ENCODE data around the gene GOLGA8H. TPM values are rescaled to one million over a fixed set of nuclear protein-coding genes. Genes with fewer than 3 reads are reported as not detected.
"Not testable (repeated sequence)": the region's sequence is repeated elsewhere in the genome, so short reads cannot be mapped to it uniquely, and the experiment has no call there.

Gene GOLGA8H
- total RNA-seq (2014; rRNA removed; shearing (Covaris generic)) = 0.97 TPM in 1 of 2 replicates, not detected in the other

- H3K9me3 ChIP-seq (replicated peaks); H3K27me3 ChIP-seq (replicated peaks); H3K4me3 ChIP-seq; H3K4me1 ChIP-seq (replicated peaks); H3K36me3 ChIP-seq; H3K27ac ChIP-seq; DNase-seq (ENCODE audit: low read depth in 1 of 2, low spot score in 2 of 2): not testable (repeated sequence)
Observed at GRCh38 chr15:30603796-30604195, at the start of gene GOLGA8H. Gene GOLGA8H (plus strand): TSS chr15:30604028. CDS start chr15:30604126, 98 bp downstream.

- H3K4me3 ChIP-seq; H3K27ac ChIP-seq; H3K27me3 ChIP-seq (replicated peaks); DNase-seq (ENCODE audit: low read depth in 1 of 2, low spot score in 2 of 2); H3K36me3 ChIP-seq; H3K9me3 ChIP-seq (replicated peaks); H3K4me1 ChIP-seq (replicated peaks): not testable (repeated sequence)
Observed at GRCh38 chr15:30566949-30567348, 36.9 kb upstream of the GOLGA8H start.

- not testable (repeated sequence) for H3K4me3 ChIP-seq; DNase-seq (ENCODE audit: low read depth in 1 of 2, low spot score in 2 of 2); H3K27me3 ChIP-seq (replicated peaks); H3K27ac ChIP-seq; H3K36me3 ChIP-seq; H3K9me3 ChIP-seq (replicated peaks); H3K4me1 ChIP-seq (replicated peaks)
Observed at GRCh38 chr15:30573012-30573491, 30.8 kb upstream of the GOLGA8H start.

GRCh38 chr15:30579394-30579970 is 24.3 kb upstream of the GOLGA8H start:
- not testable (repeated sequence) for H3K27me3 ChIP-seq (replicated peaks); H3K4me1 ChIP-seq (replicated peaks); H3K36me3 ChIP-seq; H3K4me3 ChIP-seq; H3K9me3 ChIP-seq (replicated peaks); H3K27ac ChIP-seq; DNase-seq (ENCODE audit: low read depth in 1 of 2, low spot score in 2 of 2)

GRCh38 chr15:30580716-30581115 is 23.1 kb upstream of the GOLGA8H start:
- H3K36me3 ChIP-seq; H3K9me3 ChIP-seq (replicated peaks); H3K4me1 ChIP-seq (replicated peaks); H3K27ac ChIP-seq; DNase-seq (ENCODE audit: low read depth in 1 of 2, low spot score in 2 of 2); H3K4me3 ChIP-seq; H3K27me3 ChIP-seq (replicated peaks): not testable (repeated sequence)

GRCh38 chr15:30598953-30599352 is 4.9 kb upstream of the GOLGA8H start:
- not testable (repeated sequence) for H3K9me3 ChIP-seq (replicated peaks); H3K27me3 ChIP-seq (replicated peaks); H3K4me1 ChIP-seq (replicated peaks); H3K27ac ChIP-seq; H3K36me3 ChIP-seq; DNase-seq (ENCODE audit: low read depth in 1 of 2, low spot score in 2 of 2); H3K4me3 ChIP-seq

GRCh38 chr15:30612271-30612670 is 8.4 kb downstream of the GOLGA8H start:
- not testable (repeated sequence) for H3K36me3 ChIP-seq; DNase-seq (ENCODE audit: low read depth in 1 of 2, low spot score in 2 of 2); H3K9me3 ChIP-seq (replicated peaks); H3K4me1 ChIP-seq (replicated peaks); H3K27me3 ChIP-seq (replicated peaks); H3K4me3 ChIP-seq; H3K27ac ChIP-seq

GRCh38 chr15:30621342-30621741 is 17.5 kb downstream of the GOLGA8H start:
- not testable (repeated sequence) for H3K4me3 ChIP-seq; H3K27ac ChIP-seq; H3K9me3 ChIP-seq (replicated peaks); H3K4me1 ChIP-seq (replicated peaks); H3K27me3 ChIP-seq (replicated peaks); H3K36me3 ChIP-seq
- peak in 1 of 2 experiments; percentile 15 for DNase-seq (ENCODE audit: low read depth in 1 of 2, low spot score in 2 of 2)

- H3K27ac ChIP-seq = peak within 1 kb of the TSS; percentile 98
- H3K36me3 ChIP-seq = not testable (repeated sequence)
Observed at GRCh38 chr15:30625436-30626193, 21.8 kb downstream of the GOLGA8H start, which contains the start of gene ARHGAP11B. Gene ARHGAP11B (plus strand): TSS chr15:30626128.

GRCh38 chr15:30626194-30626565 is 22.4 kb downstream of the GOLGA8H start:
- Histone ChIP-seq H3K4me3 (peak overlapping the region; percentile 51), H3K27ac (peak overlapping the region; percentile 98)
- not testable (repeated sequence) for H3K4me1 ChIP-seq (replicated peaks); H3K27me3 ChIP-seq (replicated peaks); H3K36me3 ChIP-seq; H3K9me3 ChIP-seq (replicated peaks)
- peak in 1 of 2 experiments; percentile 52 for DNase-seq (ENCODE audit: low read depth in 1 of 2, low spot score in 2 of 2)

More at GRCh38 chr15:30625436-30626193, 21.8 kb downstream of the GOLGA8H start, which contains the start of gene ARHGAP11B:
- DNase-seq (ENCODE audit: low read depth in 1 of 2, low spot score in 2 of 2) = peak; percentile 98 to 99
- peak within 1 kb of the TSS; percentile 51 for H3K4me3 ChIP-seq
- not testable (repeated sequence) for H3K4me1 ChIP-seq (replicated peaks); H3K9me3 ChIP-seq (replicated peaks); H3K27me3 ChIP-seq (replicated peaks)

GRCh38 chr15:30626632-30627031 is 22.8 kb downstream of the GOLGA8H start:
- not testable (repeated sequence) for H3K4me1 ChIP-seq (replicated peaks); DNase-seq (ENCODE audit: low read depth in 1 of 2, low spot score in 2 of 2); H3K9me3 ChIP-seq (replicated peaks); H3K36me3 ChIP-seq; H3K27me3 ChIP-seq (replicated peaks)
- peak overlapping the region; percentile 51 for H3K4me3 ChIP-seq
- H3K27ac ChIP-seq = peak overlapping the region; percentile 98

GRCh38 chr15:30650012-30650929 is 46.4 kb downstream of the GOLGA8H start:
- Histone ChIP-seq H3K36me3 (peaks cover 51% of the 10 kb centered on the region), H3K4me3 (no peak overlapping the region), H3K27me3 (replicated peaks) (no peaks in the 10 kb centered on the region), H3K27ac (peak overlapping the region; percentile 64), H3K9me3 (replicated peaks) (no peaks in the 10 kb centered on the region), H3K4me1 (replicated peaks) (peaks cover 7% of the 10 kb centered on the region)
- DNase-seq (ENCODE audit: low read depth in 1 of 2, low spot score in 2 of 2) = peak in 1 of 2 experiments; percentile 76

- H3K9me3 ChIP-seq (replicated peaks); DNase-seq (ENCODE audit: low read depth in 1 of 2, low spot score in 2 of 2): not testable (repeated sequence)
Observed at GRCh38 chr15:30661154-30661553, 57.3 kb downstream of the GOLGA8H start.

More at GRCh38 chr15:30661154-30661553, 57.3 kb downstream of the GOLGA8H start:
- not testable (repeated sequence) for H3K4me1 ChIP-seq (replicated peaks); H3K4me3 ChIP-seq; H3K27ac ChIP-seq; H3K27me3 ChIP-seq (replicated peaks)
- peaks cover 48% of the 10 kb centered on the region for H3K36me3 ChIP-seq
